Measurements from ENCODE around the gene ATAT1. TPM values are rescaled to one million over a fixed set of nuclear protein-coding genes. Genes with fewer than 3 reads are reported as not detected.

Gene ATAT1
- total and polyA plus RNA-seq, 10 of the 15 experiments (the other 5 are each of a cell fraction or from before 2014, with no cell fraction given) = 1.1 to 14.2 (median 6.9) TPM

GRCh38 chr6:30647242-30648116 lies 20.8 kb downstream of the ATAT1 start (continued):
- TF ChIP-seq NKRF (conservative IDR thresholded peaks at IDR 0.05) = peak; percentile 76
- 0 out of 2 replicates have a peak, but pooled peaks have one; percentile 16 for TF ChIP-seq MAX (IDR thresholded peaks at IDR 0.05; ENCODE audit: low read depth, low read length)
- peak; percentile 92 for TF ChIP-seq NR2F1 (conservative IDR thresholded peaks at IDR 0.05)
- TF ChIP-seq TCF12 (IDR thresholded peaks at IDR 0.05; ENCODE audit: low read depth, low read length) = 0 out of 2 replicates have a peak, but pooled peaks have one; percentile 6
- TF ChIP-seq HDAC6 (IDR thresholded peaks at IDR 0.05; ENCODE audit: unreplicated experiment) = peak; percentile 12
- no peak for TF ChIP-seq REST (IDR thresholded peaks at IDR 0.05; ENCODE audit: low read depth, low read length)
- TF ChIP-seq BACH1 (IDR thresholded peaks at IDR 0.05; ENCODE audit: borderline replicate concordance) = peak; percentile 54; the same call in 1 of the 2 replicates
- peak; percentile 32; the same call in 1 of the 3 replicates for TF ChIP-seq POU2F2 (IDR thresholded peaks at IDR 0.05; ENCODE audit: borderline replicate concordance, low read depth, low read length)
- TF ChIP-seq PAX5 (IDR thresholded peaks at IDR 0.05; ENCODE audit: borderline replicate concordance, low read depth, low read length) = no peak
- TF ChIP-seq ZNF207 (IDR thresholded peaks at IDR 0.05; ENCODE audit: borderline replicate concordance) = peak; percentile 74; the same call in 1 of the 2 replicates
- no peak for TF ChIP-seq KLF5 (IDR thresholded peaks at IDR 0.05; ENCODE audit: partially characterized antibody)
- peak; percentile 77 for TF ChIP-seq POLR2AphosphoS5 (IDR thresholded peaks at IDR 0.05; ENCODE audit: low read length)
- no peak for TF ChIP-seq TAF1 (IDR thresholded peaks at IDR 0.05; ENCODE audit: borderline replicate concordance, low read depth, low read length)
- TF ChIP-seq MYC (IDR thresholded peaks at IDR 0.05; ENCODE audit: insufficient read depth, insufficient read length, insufficient replicate concordance, low read length, severe bottlenecking) = peak; percentile 68
- TF ChIP-seq SREBF2 (IDR thresholded peaks at IDR 0.05; ENCODE audit: low read length) = no peak
- peak; percentile 92 for TF ChIP-seq GATAD2B (conservative IDR thresholded peaks at IDR 0.05; ENCODE audit: low read depth)
- TF ChIP-seq BCL11A (IDR thresholded peaks at IDR 0.05; ENCODE audit: low read depth, low read length) = no peak
- no peak for TF ChIP-seq ZNF384 (IDR thresholded peaks at IDR 0.05; ENCODE audit: borderline replicate concordance, low read depth, low read length)
- no peak for TF ChIP-seq ATF7 (IDR thresholded peaks at IDR 0.05; ENCODE audit: low read depth)
- 0 out of 2 replicates have a peak, but pooled peaks have one; percentile 80 for TF ChIP-seq SMARCA5 (IDR thresholded peaks at IDR 0.05)
- TF ChIP-seq IRF4 (IDR thresholded peaks at IDR 0.05; ENCODE audit: low read depth, low read length) = no peak
- TF ChIP-seq TCF3 (IDR thresholded peaks at IDR 0.05; ENCODE audit: borderline replicate concordance, insufficient read depth, low read depth, low read length) = 0 out of 2 replicates have a peak, but pooled peaks have one; percentile 7
- TF ChIP-seq CBX5 (IDR thresholded peaks at IDR 0.05; ENCODE audit: low read depth) = no peak
- TF ChIP-seq BRCA1 (IDR thresholded peaks at IDR 0.05; ENCODE audit: low read depth, low read length) = no peak

Data from GM12878 (cell line).